WERI-Rb-1 (cell line): ENCODE measurements around the gene ATP6V0E2.
"Not testable (repeated sequence)": the region's sequence is repeated elsewhere in the genome, so short reads cannot be mapped to it uniquely, and the experiment has no call there.

Experiments
- DNase-seq: peaks from one replicate; pipeline ENCODE4 v3.0.0-alpha.2; 2020
- H3K27ac ChIP-seq: fragments of 250-450 bp; sonication (Bioruptor Pico); 2 replicates; pipeline ENCODE4 v1.5.1; 2020; ENCODE audit warnings: mild to moderate bottlenecking, moderate library complexity
- H3K27me3 ChIP-seq: fragments of 250-450 bp; sonication (Bioruptor Pico); 2 replicates; pipeline ENCODE4 v1.5.1; 2021; ENCODE audit warnings: mild to moderate bottlenecking, low read depth, moderate library complexity; ENCODE audit not compliant: insufficient read depth, severe bottlenecking
- H3K36me3 ChIP-seq: fragments of 250-450 bp; sonication (Bioruptor Pico); 2 replicates; pipeline ENCODE4 v1.5.1; 2020; ENCODE audit warnings: mild to moderate bottlenecking, moderate library complexity
- H3K4me3 ChIP-seq: 2 replicates; pipeline ENCODE4 v1.5.1; 2011; ENCODE audit warnings: low read depth, mild to moderate bottlenecking, control low read depth, low read length
- H3K9me3 ChIP-seq: fragments of 250-450 bp; sonication (Bioruptor Pico); 2 replicates; pipeline ENCODE4 v1.5.1; 2021; ENCODE audit warnings: mild to moderate bottlenecking, moderate library complexity; ENCODE audit not compliant: severe bottlenecking
- TF ChIP-seq, protein P1 (sequence below): IDR thresholded peaks from 2 replicates; pipeline ENCODE4 v1.5.1; 2011; ENCODE audit warnings: low read depth, mild to moderate bottlenecking, control low read depth, inconsistent platforms, low read length

Gene ATP6V0E2

DNA sequence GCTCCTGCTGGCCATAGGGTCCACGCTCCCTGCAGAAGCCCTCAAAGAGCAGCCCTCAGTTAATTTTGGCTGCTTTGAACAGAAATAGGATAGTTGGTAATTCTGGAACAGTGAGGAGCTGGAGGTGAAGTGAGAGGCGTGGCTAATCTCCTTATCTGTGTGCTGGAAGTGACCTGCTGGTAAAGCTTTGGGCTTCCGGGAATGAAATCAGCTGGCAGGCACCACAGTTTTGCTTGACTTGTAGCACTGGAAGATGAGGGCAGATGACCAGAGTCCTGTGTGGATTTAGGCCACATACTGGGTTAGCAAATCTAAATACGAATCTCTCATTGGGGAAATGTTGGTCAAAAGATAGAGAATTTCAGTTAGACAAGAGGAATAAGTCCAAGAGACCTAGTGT is 10.2 kb downstream of the ATP6V0E2 start:
- Histone ChIP-seq H3K27ac (no peak overlapping the region; the same call in 1 of the 2 replicates), H3K36me3 (peaks cover 19% of the 10 kb centered on the region), H3K9me3 (no peaks in the 10 kb centered on the region), H3K27me3 (no peaks in the 10 kb centered on the region), H3K4me3 (no peak overlapping the region)
- TF ChIP-seq, protein P1, sequence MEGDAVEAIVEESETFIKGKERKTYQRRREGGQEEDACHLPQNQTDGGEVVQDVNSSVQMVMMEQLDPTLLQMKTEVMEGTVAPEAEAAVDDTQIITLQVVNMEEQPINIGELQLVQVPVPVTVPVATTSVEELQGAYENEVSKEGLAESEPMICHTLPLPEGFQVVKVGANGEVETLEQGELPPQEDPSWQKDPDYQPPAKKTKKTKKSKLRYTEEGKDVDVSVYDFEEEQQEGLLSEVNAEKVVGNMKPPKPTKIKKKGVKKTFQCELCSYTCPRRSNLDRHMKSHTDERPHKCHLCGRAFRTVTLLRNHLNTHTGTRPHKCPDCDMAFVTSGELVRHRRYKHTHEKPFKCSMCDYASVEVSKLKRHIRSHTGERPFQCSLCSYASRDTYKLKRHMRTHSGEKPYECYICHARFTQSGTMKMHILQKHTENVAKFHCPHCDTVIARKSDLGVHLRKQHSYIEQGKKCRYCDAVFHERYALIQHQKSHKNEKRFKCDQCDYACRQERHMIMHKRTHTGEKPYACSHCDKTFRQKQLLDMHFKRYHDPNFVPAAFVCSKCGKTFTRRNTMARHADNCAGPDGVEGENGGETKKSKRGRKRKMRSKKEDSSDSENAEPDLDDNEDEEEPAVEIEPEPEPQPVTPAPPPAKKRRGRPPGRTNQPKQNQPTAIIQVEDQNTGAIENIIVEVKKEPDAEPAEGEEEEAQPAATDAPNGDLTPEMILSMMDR, result no peak
- no peak for DNase-seq

DNA sequence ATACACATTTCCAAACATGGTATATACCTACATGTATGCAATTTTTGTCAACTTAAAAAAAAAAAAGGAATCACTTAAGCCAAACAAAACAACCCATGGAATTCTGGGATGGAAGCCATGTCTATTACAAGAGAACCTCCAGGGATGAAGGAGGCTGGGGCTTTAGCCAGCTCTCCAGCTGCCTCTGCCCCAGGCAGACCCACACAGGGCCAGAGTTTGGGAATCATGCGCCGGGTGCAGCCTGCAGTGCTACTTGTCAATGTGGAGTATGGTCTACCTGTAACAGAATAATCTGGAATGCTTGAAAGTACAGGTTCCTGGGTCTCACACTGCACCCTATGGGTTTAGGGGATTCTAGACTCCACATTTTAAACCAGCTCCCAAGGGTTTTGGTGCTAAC is 10.8 kb downstream of the ATP6V0E2 start:
- H3K36me3 ChIP-seq, result peaks cover 23% of the 10 kb centered on the region
- H3K27ac ChIP-seq, result no peak overlapping the region
- H3K4me3 ChIP-seq, result no peak overlapping the region
- DNase-seq, result no peak
- no peaks in the 10 kb centered on the region for H3K27me3 ChIP-seq
- H3K9me3 ChIP-seq, result no peaks in the 10 kb centered on the region
- TF ChIP-seq, protein P1, result no peak

DNA sequence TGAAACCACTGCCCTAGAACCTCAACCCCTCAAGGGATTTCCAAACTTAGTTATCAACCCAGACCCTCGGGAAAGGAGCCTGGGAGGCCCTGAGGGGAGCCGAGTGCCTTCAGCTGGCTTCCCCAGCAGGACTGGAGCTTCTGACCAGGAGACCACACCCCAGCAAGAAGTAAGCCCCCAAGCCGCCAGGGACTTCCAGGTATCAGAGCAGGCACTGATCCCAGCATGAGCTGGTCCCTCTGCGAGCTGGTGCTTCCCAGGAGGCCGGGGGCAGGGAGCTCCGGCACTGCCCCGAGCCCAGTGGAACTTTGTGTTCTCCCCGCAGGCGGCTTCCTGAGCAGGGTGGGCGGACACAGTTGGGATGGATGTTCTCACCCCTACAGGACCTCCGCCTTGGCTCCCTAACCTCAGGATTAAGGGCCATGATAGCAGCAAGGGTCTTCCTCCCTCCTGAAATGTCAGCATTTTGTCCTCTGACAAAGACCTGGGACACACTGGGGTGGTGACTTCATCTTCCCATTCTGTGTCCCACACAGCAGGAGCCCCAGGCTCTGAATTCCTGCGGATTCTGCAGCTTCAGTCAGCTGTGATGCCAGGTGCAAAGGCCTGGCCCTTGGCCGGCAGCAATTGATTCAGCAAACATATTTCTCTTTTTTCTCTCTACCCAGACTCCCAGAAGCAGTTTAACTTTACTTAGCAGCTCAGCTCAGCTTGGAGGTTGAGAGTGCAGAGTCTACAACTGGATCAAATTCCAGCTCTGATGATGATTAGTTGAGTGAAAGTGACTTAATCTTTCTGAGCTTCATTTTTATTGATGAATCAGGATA is 11.6 kb downstream of the ATP6V0E2 start:
- no peak overlapping the region for H3K4me3 ChIP-seq
- H3K27me3 ChIP-seq, result no peaks in the 10 kb centered on the region
- DNase-seq, result no peak
- peaks cover 21% of the 10 kb centered on the region for H3K36me3 ChIP-seq
- H3K27ac ChIP-seq, result no peak overlapping the region
- no peaks in the 10 kb centered on the region for H3K9me3 ChIP-seq
- TF ChIP-seq, protein P1, result no peak

DNA sequence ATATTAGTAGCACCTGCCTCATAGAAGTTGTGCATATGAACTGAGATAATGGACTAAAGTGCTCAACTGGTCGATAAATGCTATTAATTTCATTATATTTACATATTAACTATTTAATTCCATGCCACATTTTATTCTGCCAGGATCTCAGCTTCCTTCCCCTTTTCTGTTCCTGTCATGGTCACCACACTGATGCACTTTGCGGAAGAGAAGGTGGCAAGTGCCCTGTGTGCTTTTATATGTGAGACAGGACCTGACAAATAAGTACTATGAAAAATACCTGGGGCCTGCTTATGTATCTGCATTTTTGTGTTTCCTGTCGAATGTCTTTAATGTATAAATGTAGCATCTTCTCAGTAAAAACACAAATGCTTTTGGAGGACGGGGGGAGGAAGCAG is 12.2 kb downstream of the ATP6V0E2 start:
- Histone ChIP-seq H3K27me3 (no peaks in the 10 kb centered on the region), H3K27ac (no peak overlapping the region), H3K4me3 (no peak overlapping the region), H3K9me3 (no peaks in the 10 kb centered on the region), H3K36me3 (peaks cover 21% of the 10 kb centered on the region)
- TF ChIP-seq, protein P1, result no peak
- no peak for DNase-seq

DNA sequence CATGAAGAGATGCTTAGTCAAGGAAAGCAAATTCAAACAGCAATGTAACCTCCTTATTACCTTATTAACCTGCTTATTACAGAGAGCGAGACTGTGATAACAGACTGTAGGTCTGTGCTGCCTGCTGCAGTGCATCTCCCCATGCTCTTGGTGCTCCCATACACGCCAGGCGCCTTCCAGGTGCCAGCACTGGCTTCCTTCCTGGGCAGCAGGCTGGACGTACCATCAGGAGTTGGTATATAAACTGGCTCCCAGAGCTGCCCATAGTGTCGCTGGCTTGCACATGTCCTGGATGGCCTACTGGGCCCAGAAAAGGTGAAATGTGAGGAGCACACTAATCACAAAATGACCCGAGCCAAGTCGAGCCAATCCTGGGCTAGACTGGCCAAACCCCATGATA is 13.5 kb downstream of the ATP6V0E2 start:
- Histone ChIP-seq H3K9me3 (no peaks in the 10 kb centered on the region), H3K36me3 (peaks cover 21% of the 10 kb centered on the region), H3K27me3 (no peaks in the 10 kb centered on the region), H3K27ac (no peak overlapping the region), H3K4me3 (no peak overlapping the region)
- TF ChIP-seq, protein P1, result no peak
- DNase-seq, result no peak

DNA sequence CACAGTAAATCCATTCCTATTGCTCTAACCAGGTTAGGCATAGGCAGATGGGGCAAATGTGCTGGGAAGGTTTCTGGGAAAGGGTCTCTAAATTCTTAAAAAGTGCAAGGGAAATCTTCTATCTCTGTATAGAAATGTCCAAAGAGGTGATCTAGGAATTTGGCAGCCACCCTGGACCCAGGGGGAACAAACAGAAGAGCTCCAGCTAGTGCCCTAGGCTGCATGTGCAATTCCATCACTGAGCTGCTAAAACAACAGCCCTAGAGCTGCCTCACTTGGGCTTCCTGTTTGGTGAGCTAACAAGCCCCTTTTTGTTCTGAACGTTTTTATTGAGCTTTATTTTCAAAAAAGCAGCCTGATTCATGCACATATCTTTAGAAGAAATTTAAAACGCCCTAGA is 16.9 kb downstream of the ATP6V0E2 start:
- H3K4me3 ChIP-seq, DNase-seq, H3K27ac ChIP-seq, H3K27me3 ChIP-seq, H3K9me3 ChIP-seq: not testable (repeated sequence)
- peaks cover 21% of the 10 kb centered on the region for H3K36me3 ChIP-seq

DNA sequence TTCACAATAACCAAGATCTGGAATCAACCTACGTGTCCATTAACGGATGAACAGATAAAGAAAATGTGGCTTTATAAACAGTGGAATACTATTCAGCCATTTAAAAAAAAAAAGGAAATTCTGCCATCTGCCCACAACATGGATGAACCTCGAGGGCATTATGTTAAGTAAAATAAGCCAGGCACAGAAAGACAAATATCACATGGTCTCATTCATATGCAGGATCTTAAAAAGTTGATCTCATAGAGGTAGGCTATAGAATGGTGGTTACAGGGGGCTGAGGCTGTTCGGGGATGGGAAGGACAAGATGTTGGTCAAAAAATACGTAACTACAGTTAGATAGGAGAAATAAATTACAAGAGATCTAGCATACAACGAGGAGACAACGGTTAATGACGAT is 21.2 kb downstream of the ATP6V0E2 start:
- H3K4me3 ChIP-seq, H3K27ac ChIP-seq, DNase-seq, H3K9me3 ChIP-seq, H3K27me3 ChIP-seq, H3K36me3 ChIP-seq: not testable (repeated sequence)

DNA sequence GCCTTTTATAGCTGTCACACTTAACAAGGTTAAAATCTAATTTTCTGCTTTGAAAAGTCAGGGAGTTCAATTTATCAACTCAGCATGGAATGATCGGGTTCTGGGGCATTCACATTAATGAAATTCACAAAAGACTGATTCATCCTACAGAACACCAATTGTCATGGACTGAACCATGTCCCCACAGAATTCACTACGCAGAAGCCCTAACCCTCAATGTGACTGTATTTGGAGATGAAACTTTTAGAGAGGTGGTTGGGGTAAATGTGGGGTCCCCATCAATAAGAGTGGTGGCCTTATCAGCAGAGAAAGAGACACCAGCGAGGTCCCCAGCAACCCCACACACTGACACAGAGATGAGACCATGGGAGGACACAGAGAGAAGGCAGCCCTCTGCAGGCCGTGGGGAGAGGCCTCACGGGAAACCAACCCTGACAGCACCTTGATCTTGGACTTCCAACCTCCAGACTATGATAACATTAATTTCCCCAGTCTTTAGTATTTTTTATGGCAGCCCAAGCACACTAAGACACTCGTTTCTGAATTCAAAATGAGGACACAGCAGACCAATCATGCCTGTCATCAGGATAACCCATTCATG is 34.1 kb downstream of the ATP6V0E2 start:
- H3K36me3 ChIP-seq, H3K27ac ChIP-seq, H3K4me3 ChIP-seq, H3K9me3 ChIP-seq, DNase-seq, H3K27me3 ChIP-seq: not testable (repeated sequence)

DNA sequence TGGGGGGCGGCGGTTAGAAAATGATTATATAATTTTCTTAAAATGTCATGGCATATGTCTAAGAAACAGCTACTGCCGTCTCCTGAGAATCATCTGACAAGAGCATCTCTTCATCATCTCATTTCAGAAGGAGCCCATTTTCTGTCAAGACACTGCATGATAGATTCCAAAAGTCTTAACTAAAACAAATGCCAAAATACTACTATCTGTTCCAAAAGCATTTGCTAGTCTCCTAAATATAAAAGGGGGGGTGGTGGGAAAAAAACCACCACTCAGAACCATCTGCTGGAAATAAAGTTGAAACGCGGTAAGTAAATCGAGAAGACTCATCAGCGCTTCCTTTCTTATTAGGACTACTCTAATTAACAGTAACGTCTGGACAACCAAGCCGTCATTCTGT is 36.5 kb downstream of the ATP6V0E2 start:
- not testable (repeated sequence) for H3K9me3 ChIP-seq, H3K4me3 ChIP-seq

More for the DNA sequence above, 36.5 kb downstream of the ATP6V0E2 start:
- H3K36me3 ChIP-seq, DNase-seq, H3K27ac ChIP-seq, H3K27me3 ChIP-seq: not testable (repeated sequence)
